ENCODE measurements around the gene OR10A5. TPM values are rescaled to one million over a fixed set of nuclear protein-coding genes. Genes with fewer than 3 reads are reported as not detected.
"Not testable (repeated sequence)": the region's sequence is repeated elsewhere in the genome, so short reads cannot be mapped to it uniquely, and the experiment has no call there.

OR10A5 gene
- total RNA-seq (not detected in 2 replicates), polyA plus RNA-seq (not detected in 2 replicates), polyA minus RNA-seq (ENCODE audit: low replicate concordance) (not detected in 2 replicates)
- not detected in 2 replicates for polyA plus RNA-seq (2012)

GRCh38 chr11:6845383-6845782 lies at the start of gene OR10A5:
Gene OR10A5, plus strand, starts transcription at chr11:6845683. Its CDS starts 0 bp downstream, at chr11:6845683.
- no peak for TF ChIP-seq EZH2 (IDR thresholded peaks at IDR 0.05; ENCODE audit: low read length, missing control alignments)
- TF ChIP-seq, protein P1, sequence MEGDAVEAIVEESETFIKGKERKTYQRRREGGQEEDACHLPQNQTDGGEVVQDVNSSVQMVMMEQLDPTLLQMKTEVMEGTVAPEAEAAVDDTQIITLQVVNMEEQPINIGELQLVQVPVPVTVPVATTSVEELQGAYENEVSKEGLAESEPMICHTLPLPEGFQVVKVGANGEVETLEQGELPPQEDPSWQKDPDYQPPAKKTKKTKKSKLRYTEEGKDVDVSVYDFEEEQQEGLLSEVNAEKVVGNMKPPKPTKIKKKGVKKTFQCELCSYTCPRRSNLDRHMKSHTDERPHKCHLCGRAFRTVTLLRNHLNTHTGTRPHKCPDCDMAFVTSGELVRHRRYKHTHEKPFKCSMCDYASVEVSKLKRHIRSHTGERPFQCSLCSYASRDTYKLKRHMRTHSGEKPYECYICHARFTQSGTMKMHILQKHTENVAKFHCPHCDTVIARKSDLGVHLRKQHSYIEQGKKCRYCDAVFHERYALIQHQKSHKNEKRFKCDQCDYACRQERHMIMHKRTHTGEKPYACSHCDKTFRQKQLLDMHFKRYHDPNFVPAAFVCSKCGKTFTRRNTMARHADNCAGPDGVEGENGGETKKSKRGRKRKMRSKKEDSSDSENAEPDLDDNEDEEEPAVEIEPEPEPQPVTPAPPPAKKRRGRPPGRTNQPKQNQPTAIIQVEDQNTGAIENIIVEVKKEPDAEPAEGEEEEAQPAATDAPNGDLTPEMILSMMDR (conservative IDR thresholded peaks at IDR 0.05 in 1 of 2, IDR thresholded peaks at IDR 0.05 in 1 of 2; ENCODE audit: low read depth in 1 of 2, low read length in 2 of 2): no peak
- Histone ChIP-seq H3K9me3 (ENCODE audit: control insufficient read depth, insufficient read depth, low read depth, low read length) (no peaks in the 10 kb centered on the region), H2AFZ (ENCODE audit: low read length) (no peak within 1 kb of the TSS)

GRCh38 chr11:6799402-6799801 lies 46.1 kb upstream of the OR10A5 start, which contains the start of gene OR6A2:
Gene OR6A2, minus strand, starts transcription at chr11:6799689. Its CDS starts 3,981 bp downstream, at chr11:6795708.
- H4K20me1 ChIP-seq (ENCODE audit: control insufficient read depth, extremely low read depth, insufficient read depth, low read length): no peaks in the 10 kb centered on the region
- no peak within 1 kb of the TSS for H3K27ac ChIP-seq (ENCODE audit: insufficient read depth, low read length)
- no peaks in the 10 kb centered on the region for H3K79me2 ChIP-seq (ENCODE audit: control insufficient read depth, insufficient read depth, low read length)
- no peaks in the 10 kb centered on the region for H3K27me3 ChIP-seq (ENCODE audit: control insufficient read depth, insufficient read depth, low read length)
- H3K4me3 ChIP-seq (replicated peaks in 1 of 4; ENCODE audit: control extremely low read depth in 1 of 4, insufficient read depth in 1 of 4, low read depth in 3 of 4, low read length in 4 of 4): no peak within 1 kb of the TSS
- no peaks in the 10 kb centered on the region for H3K9me3 ChIP-seq (ENCODE audit: control insufficient read depth, insufficient read depth, low read depth, low read length)
- TF ChIP-seq, protein P1 (conservative IDR thresholded peaks at IDR 0.05 in 1 of 2, IDR thresholded peaks at IDR 0.05 in 1 of 2; ENCODE audit: low read depth in 1 of 2, low read length in 2 of 2): no peak
- DNase-seq (ENCODE audit: low read depth in 2 of 2): no peak
- no peak within 1 kb of the TSS for H2AFZ ChIP-seq (ENCODE audit: low read length)
- H3K9ac ChIP-seq (ENCODE audit: insufficient read depth, low read length): no peak within 1 kb of the TSS
- no peaks in the 10 kb centered on the region for H3K36me3 ChIP-seq (ENCODE audit: control insufficient read depth, insufficient read depth, low read length)
- no peak within 1 kb of the TSS for H3K4me2 ChIP-seq (ENCODE audit: extremely low read depth, insufficient read depth, low read length)
- H3K4me1 ChIP-seq (ENCODE audit: control insufficient read depth, extremely low read depth, insufficient read depth, low read length): no peaks in the 10 kb centered on the region

More at GRCh38 chr11:6845383-6845782, at the start of gene OR10A5:
- no peak within 1 kb of the TSS for H3K4me2 ChIP-seq (ENCODE audit: extremely low read depth, insufficient read depth, low read length)
- no peaks in the 10 kb centered on the region for H3K36me3 ChIP-seq (ENCODE audit: control insufficient read depth, insufficient read depth, low read length)
- no peaks in the 10 kb centered on the region for H3K27me3 ChIP-seq (ENCODE audit: control insufficient read depth, insufficient read depth, low read length)
- no peak within 1 kb of the TSS for H3K9ac ChIP-seq (ENCODE audit: insufficient read depth, low read length)
- no peaks in the 10 kb centered on the region for H3K4me1 ChIP-seq (ENCODE audit: control insufficient read depth, extremely low read depth, insufficient read depth, low read length)
- no peak within 1 kb of the TSS for H3K4me3 ChIP-seq (replicated peaks in 1 of 4; ENCODE audit: control extremely low read depth in 1 of 4, insufficient read depth in 1 of 4, low read depth in 3 of 4, low read length in 4 of 4)
- no peaks in the 10 kb centered on the region for H3K79me2 ChIP-seq (ENCODE audit: control insufficient read depth, insufficient read depth, low read length)
- DNase-seq (ENCODE audit: low read depth in 2 of 2): no peak
- H3K27ac ChIP-seq (ENCODE audit: insufficient read depth, low read length): no peak within 1 kb of the TSS
- no peaks in the 10 kb centered on the region for H4K20me1 ChIP-seq (ENCODE audit: control insufficient read depth, extremely low read depth, insufficient read depth, low read length)

- not testable (repeated sequence) for H3K4me2 ChIP-seq (ENCODE audit: extremely low read depth, insufficient read depth, low read length); H2AFZ ChIP-seq (ENCODE audit: low read length); H4K20me1 ChIP-seq (ENCODE audit: control insufficient read depth, extremely low read depth, insufficient read depth, low read length); H3K9ac ChIP-seq (ENCODE audit: insufficient read depth, low read length); H3K27ac ChIP-seq (ENCODE audit: insufficient read depth, low read length); DNase-seq (ENCODE audit: low read depth in 2 of 2); H3K79me2 ChIP-seq (ENCODE audit: control insufficient read depth, insufficient read depth, low read length); H3K4me3 ChIP-seq (replicated peaks in 1 of 4; ENCODE audit: control extremely low read depth in 1 of 4, insufficient read depth in 1 of 4, low read depth in 3 of 4, low read length in 4 of 4); H3K4me1 ChIP-seq (ENCODE audit: control insufficient read depth, extremely low read depth, insufficient read depth, low read length); H3K36me3 ChIP-seq (ENCODE audit: control insufficient read depth, insufficient read depth, low read length); H3K27me3 ChIP-seq (ENCODE audit: control insufficient read depth, insufficient read depth, low read length); H3K9me3 ChIP-seq (ENCODE audit: control insufficient read depth, insufficient read depth, low read depth, low read length)
Observed at GRCh38 chr11:6801075-6801474, 44.4 kb upstream of the OR10A5 start.

Data from fibroblast of lung (primary cell).